Measurements from ENCODE around the gene MVB12B.

DNA sequence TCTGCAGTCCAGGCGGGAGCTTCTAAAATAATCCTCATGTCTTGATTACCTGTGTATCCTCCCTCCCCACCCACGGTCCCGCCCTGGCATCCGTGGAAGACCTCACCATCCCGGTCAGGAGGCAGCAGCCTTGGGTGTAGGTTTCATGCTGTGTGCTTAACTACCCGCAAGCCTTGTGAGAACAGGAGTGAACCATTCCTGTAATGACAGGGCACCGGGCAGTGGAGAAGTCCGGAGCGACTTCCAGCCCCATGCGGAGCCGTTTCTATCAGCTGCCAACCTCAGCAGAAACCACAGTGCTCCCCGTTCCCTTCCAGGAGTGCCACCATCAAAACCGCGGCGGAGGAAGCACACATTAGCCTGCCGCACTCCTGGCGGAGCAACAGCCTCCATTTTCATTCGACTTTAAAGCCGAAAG, 163.6 kb downstream of the MVB12B start:
- TF ChIP-seq SUZ12 (IDR thresholded peaks at IDR 0.05; ENCODE audit: extremely low read depth, insufficient read depth, insufficient read length) (no peak), ZNF274 (IDR thresholded peaks at IDR 0.05; ENCODE audit: low read depth, low read length) (no peak)
